GM23248 (cell line): ENCODE data around the gene TSEN15. TPM values are rescaled to one million over a fixed set of nuclear protein-coding genes. Genes with fewer than 3 reads are reported as not detected.

Experiments
- DNase-seq: peaks from one replicate; pipeline ENCODE4 v3.0.0-alpha.2; 2015
- H2AFZ ChIP-seq: fragments of 200-600 bp; sonication (generic); 2 replicates; pipeline ENCODE4 v1.6.1; 2016; ENCODE audit warnings: antibody characterized with exemption
- H3F3A ChIP-seq: fragments of 200-600 bp; sonication (generic); 2 replicates; pipeline ENCODE4 v1.6.1; 2016; ENCODE audit warnings: mild to moderate bottlenecking, antibody characterized with exemption, mixed run types; ENCODE audit not compliant: insufficient read depth
- H3K27ac ChIP-seq: fragments of 200-600 bp; sonication (generic); 2 replicates; pipeline ENCODE4 v1.5.1; 2016; ENCODE audit warnings: mild to moderate bottlenecking
- H3K27me3 ChIP-seq: fragments of 200-600 bp; sonication (generic); replicated peaks from 2 replicates; pipeline ENCODE4 v1.6.1; 2016; ENCODE audit warnings: mild to moderate bottlenecking; ENCODE audit not compliant: insufficient read depth
- H3K36me3 ChIP-seq: fragments of 200-600 bp; sonication (generic); 2 replicates; pipeline ENCODE4 v1.6.1; 2016; ENCODE audit warnings: low read depth, mild to moderate bottlenecking
- H3K4me1 ChIP-seq: fragments of 200-600 bp; sonication (generic); 2 replicates; pipeline ENCODE4 v1.6.1; 2016; ENCODE audit warnings: mild to moderate bottlenecking; ENCODE audit not compliant: insufficient read depth
- H3K4me2 ChIP-seq: fragments of 200-600 bp; sonication (generic); one replicate; pipeline ENCODE4 v1.6.1; 2016; ENCODE audit warnings: mild to moderate bottlenecking; ENCODE audit not compliant: unreplicated experiment
- H3K4me3 ChIP-seq: fragments of 200-600 bp; sonication (generic); 2 replicates; pipeline ENCODE4 v1.5.1; 2016; ENCODE audit warnings: mild to moderate bottlenecking
- H3K79me2 ChIP-seq: fragments of 200-600 bp; sonication (generic); 2 replicates; pipeline ENCODE4 v1.6.1; 2016; ENCODE audit warnings: mild to moderate bottlenecking; ENCODE audit not compliant: insufficient read depth
- H3K9ac ChIP-seq: fragments of 200-600 bp; sonication (generic); 2 replicates; pipeline ENCODE4 v1.6.1; 2016; ENCODE audit warnings: mild to moderate bottlenecking
- H3K9me2 ChIP-seq: fragments of 200-600 bp; sonication (generic); 2 replicates; pipeline ENCODE4 v1.6.1; 2016; ENCODE audit warnings: mixed run types, mild to moderate bottlenecking, moderate library complexity; ENCODE audit not compliant: insufficient read depth
- H3K9me3 ChIP-seq: fragments of 200-600 bp; sonication (generic); one replicate; pipeline ENCODE4 v1.6.1; 2017; ENCODE audit warnings: low read depth
- H4K20me1 ChIP-seq: fragments of 200-600 bp; sonication (generic); 2 replicates; pipeline ENCODE4 v1.6.0; 2016; ENCODE audit not compliant: insufficient read depth
- EZH2 ChIP-seq: fragments of 200-600 bp; sonication (generic); IDR thresholded peaks from 2 replicates; pipeline ENCODE4 v1.6.1; 2018; ENCODE audit warnings: antibody characterized with exemption, mild to moderate bottlenecking; ENCODE audit not compliant: insufficient read depth, poor library complexity, severe bottlenecking
- EZH2phosphoT487 ChIP-seq: fragments of 200-600 bp; sonication (generic); IDR thresholded peaks from 2 replicates; pipeline ENCODE4 v1.6.1; 2018; ENCODE audit warnings: antibody characterized with exemption, moderate library complexity, mild to moderate bottlenecking, low read depth; ENCODE audit not compliant: insufficient read depth
- WGBS, 2 experiments: methylation state at CpG; one replicate each; pipeline ENCODE4 v1.1.6; 2015 to 2017; ENCODE audit warnings: low lambda C conversion rate in 2 of 2, low coverage in 1 of 2; ENCODE audit errors: missing lambda C conversion rate in 2 of 2; 5-methylcytosine and 5-hydroxymethylcytosine counted together
- in situ Hi-C: fragments of 300-500 bp; cut with MboI; formaldehyde crosslinking; loops from 2 replicates; pipeline ENCODE4 v1.15.0; 2020
- polyA plus RNA-seq: library from polyadenylated mRNA; unstranded; fragments of >200 nt; fragmentation: Nextera tagmentation; extraction: Ambion mirVana; gene quantifications from 2 replicates; pipeline ENCODE4 v1.2.1, GENCODE V29; 2016
- total RNA-seq: library from RNA; depleted of rRNA; stranded (reverse); fragments of >200 nt; shearing (Covaris generic); gene quantifications from 2 replicates; pipeline ENCODE4 v1.2.3, GENCODE V29; 2014

The TSEN15 gene
- total and polyA plus RNA-seq, 2 experiments from 2014 or later, result 52.0 to 81.9 TPM

DNA sequence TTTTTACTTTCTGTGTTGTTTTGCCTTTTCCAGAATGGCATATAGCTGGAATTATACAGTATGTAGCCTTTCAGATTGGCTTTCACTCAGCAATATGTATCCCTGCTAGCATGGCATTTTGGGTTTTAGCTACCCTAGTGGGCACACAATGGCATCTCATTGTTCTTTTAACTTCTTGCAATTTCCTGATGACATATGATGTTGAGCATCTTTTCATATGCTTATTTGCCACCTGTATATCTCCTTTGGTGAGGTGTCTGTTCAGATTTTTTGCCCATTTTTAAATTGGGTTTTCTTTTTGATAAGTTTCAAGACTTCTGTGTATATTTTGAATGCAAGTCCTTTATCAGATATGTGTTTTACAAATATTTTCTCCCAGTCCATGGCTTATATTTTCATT lies 14.0 kb downstream of the TSEN15 start:
- no peak for DNase-seq
- Histone ChIP-seq H2AFZ (no peak overlapping the region), H3K79me2 (peaks cover 37% of the 10 kb centered on the region), H3K9me2 (no peaks in the 10 kb centered on the region; the same call in 1 of the 2 replicates), H3K36me3 (no peaks in the 10 kb centered on the region), H3K4me2 (no peak overlapping the region), H3K27ac (no peak overlapping the region), H3K4me1 (peaks cover 40% of the 10 kb centered on the region), H3K4me3 (no peak overlapping the region), H3F3A (peaks cover 24% of the 10 kb centered on the region; the same call in 1 of the 2 replicates), H3K9ac (no peak overlapping the region), H4K20me1 (no peaks in the 10 kb centered on the region), H3K27me3 (no peaks in the 10 kb centered on the region), H3K9me3 (no peaks in the 10 kb centered on the region)
- in situ Hi-C loops, result no loop called here
- no peak for TF ChIP-seq EZH2
- no peak for TF ChIP-seq EZH2phosphoT487

DNA sequence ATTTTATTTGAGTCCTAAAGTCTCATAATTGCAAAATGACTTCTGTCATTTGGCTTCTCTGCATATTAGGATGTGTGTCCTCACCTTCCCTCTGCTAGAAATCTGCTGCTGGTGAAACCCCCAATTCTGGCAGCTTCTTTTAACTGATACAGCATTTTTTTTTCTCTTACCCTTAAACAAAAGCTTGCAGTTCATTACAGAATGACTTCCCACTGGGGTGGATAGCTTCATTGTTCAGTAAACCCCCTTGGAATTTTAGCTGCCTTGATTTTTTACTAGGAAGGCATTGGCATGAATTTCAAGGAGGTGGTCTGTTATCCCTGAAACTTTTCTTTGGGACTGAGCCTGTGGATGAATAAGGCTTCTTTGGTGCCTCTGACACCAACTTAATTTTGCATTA lies 16.8 kb downstream of the TSEN15 start:
- Histone ChIP-seq H3K27ac (no peak overlapping the region), H3K9me2 (no peaks in the 10 kb centered on the region; the same call in 1 of the 2 replicates), H3K4me1 (peaks cover 22% of the 10 kb centered on the region), H3F3A (peaks cover 14% of the 10 kb centered on the region; the same call in 1 of the 2 replicates), H2AFZ (no peak overlapping the region), H3K4me2 (no peak overlapping the region), H3K79me2 (peaks cover 20% of the 10 kb centered on the region), H3K9me3 (no peaks in the 10 kb centered on the region), H3K4me3 (no peak overlapping the region), H4K20me1 (no peaks in the 10 kb centered on the region), H3K27me3 (no peaks in the 10 kb centered on the region), H3K9ac (no peak overlapping the region), H3K36me3 (peaks cover 15% of the 10 kb centered on the region)
- in situ Hi-C loops, result no loop called here
- DNase-seq, result no peak
- TF ChIP-seq EZH2, result no peak
- TF ChIP-seq EZH2phosphoT487, result no peak

DNA sequence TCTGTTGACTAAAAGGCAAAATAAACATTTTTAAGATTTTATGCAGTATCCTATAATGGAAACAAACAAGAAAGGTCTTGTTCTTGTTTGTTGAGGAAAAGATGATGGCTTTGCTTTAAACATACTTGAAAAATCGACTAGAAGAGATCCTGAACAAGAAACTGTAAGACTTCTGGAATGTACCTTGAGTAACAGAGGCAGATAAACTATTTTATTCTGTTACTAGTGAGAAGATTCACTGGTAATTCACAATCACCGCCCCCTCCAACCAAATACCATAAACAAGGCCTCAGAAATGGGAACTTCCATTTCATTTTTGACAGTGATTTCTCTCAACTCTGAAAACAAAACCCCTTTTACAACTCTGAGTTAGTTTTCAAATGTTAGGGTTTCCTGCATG lies 18.1 kb downstream of the TSEN15 start:
- no peaks in the 10 kb centered on the region; the same call in 1 of the 2 replicates for H3K9me2 ChIP-seq
- TF ChIP-seq EZH2, result no peak
- no peak for TF ChIP-seq EZH2phosphoT487
- peaks cover 17% of the 10 kb centered on the region; the same call in 1 of the 2 replicates for H3F3A ChIP-seq
- no peak overlapping the region for H3K9ac ChIP-seq
- peaks cover 11% of the 10 kb centered on the region; the same call in 1 of the 2 replicates for H3K79me2 ChIP-seq
- WGBS, 2 experiments, result 61 to 64% methylated on average over 2 of the region's 2 CpGs
- DNase-seq, result peak; percentile 51
- no peaks in the 10 kb centered on the region for H3K27me3 ChIP-seq
- H2AFZ ChIP-seq, result 0 out of 2 replicates have a peak overlapping the region, but pooled peaks have one; percentile 14
- in situ Hi-C loops, result no loop called here
- H3K4me2 ChIP-seq, result peak overlapping the region; percentile 7
- peaks cover 15% of the 10 kb centered on the region for H3K36me3 ChIP-seq
- peaks cover 21% of the 10 kb centered on the region for H3K4me1 ChIP-seq
- no peaks in the 10 kb centered on the region for H3K9me3 ChIP-seq
- no peak overlapping the region for H3K4me3 ChIP-seq
- no peak overlapping the region for H3K27ac ChIP-seq
- no peaks in the 10 kb centered on the region for H4K20me1 ChIP-seq

DNA sequence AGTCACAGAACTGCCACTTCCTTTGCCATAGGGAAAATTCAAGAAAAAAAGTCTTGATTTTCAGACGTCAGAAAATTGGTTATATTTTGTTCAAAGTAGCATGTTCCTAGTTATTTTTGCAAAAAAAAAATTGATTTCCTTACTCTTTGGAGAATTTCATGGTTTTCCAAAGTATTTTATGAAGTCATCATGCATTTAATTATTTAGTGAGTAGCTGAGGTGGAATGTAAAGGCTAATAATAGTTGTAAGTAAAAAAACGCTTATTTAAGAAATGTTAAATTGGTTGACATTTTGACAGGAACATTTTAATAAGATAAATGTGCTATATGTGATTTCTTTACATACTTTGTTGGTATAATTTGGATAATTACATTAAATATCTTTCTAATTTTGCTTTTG lies 20.8 kb downstream of the TSEN15 start:
- no peaks in the 10 kb centered on the region for H3K27me3 ChIP-seq

DNA sequence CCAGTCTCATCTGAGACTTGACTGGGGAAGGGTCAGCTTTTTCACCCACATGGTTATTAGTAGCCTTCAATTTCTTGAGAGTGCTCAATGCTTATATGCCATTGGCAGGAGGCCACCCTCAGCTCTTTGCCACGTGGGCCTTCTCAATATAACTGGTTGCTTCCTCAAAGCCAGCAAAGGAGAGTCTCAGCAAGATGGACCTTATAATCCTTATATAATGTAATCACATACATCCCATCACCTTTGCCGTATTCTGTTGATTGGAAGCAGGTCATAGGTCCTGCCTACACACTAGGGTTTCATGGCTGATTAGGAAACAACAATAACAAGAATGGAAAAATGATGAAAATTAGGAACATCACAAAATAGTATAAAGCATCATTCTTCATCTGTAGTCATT lies 22.9 kb downstream of the TSEN15 start:
- H3K4me3 ChIP-seq, result no peak overlapping the region
- H2AFZ ChIP-seq, result no peak overlapping the region
- H3K36me3 ChIP-seq, result peaks cover 15% of the 10 kb centered on the region
- no peaks in the 10 kb centered on the region for H4K20me1 ChIP-seq
- no peaks in the 10 kb centered on the region for H3K9me2 ChIP-seq
- no peak for TF ChIP-seq EZH2phosphoT487
- TF ChIP-seq EZH2, result no peak
- H3K27ac ChIP-seq, result no peak overlapping the region
- no peak overlapping the region for H3K9ac ChIP-seq
- peaks cover 22% of the 10 kb centered on the region for H3K4me1 ChIP-seq
- no peak overlapping the region for H3K4me2 ChIP-seq
- DNase-seq, result no peak
- H3K27me3 ChIP-seq, result no peaks in the 10 kb centered on the region
- H3K9me3 ChIP-seq, result no peaks in the 10 kb centered on the region
- WGBS, 2 experiments, result 83% methylated on average over 2 of the region's 2 CpGs
- in situ Hi-C loops, result no loop called here
- 0 out of 2 replicates have a peak, but pooled peaks cover 7% of the 10 kb centered on the region for H3K79me2 ChIP-seq
- H3F3A ChIP-seq, result peaks cover 20% of the 10 kb centered on the region; the same call in 1 of the 2 replicates

More for the DNA sequence above, 20.8 kb downstream of the TSEN15 start:
- peaks cover 15% of the 10 kb centered on the region for H3K36me3 ChIP-seq
- no peak for DNase-seq
- H3K4me1 ChIP-seq, result peaks cover 24% of the 10 kb centered on the region
- peaks cover 11% of the 10 kb centered on the region; the same call in 1 of the 2 replicates for H3K79me2 ChIP-seq
- no peaks in the 10 kb centered on the region for H3K9me3 ChIP-seq
- no peak for TF ChIP-seq EZH2
- no peak for TF ChIP-seq EZH2phosphoT487
- no peaks in the 10 kb centered on the region for H4K20me1 ChIP-seq
- H3K9ac ChIP-seq, result no peak overlapping the region
- no peak overlapping the region for H3K4me3 ChIP-seq
- H3K9me2 ChIP-seq, result no peaks in the 10 kb centered on the region
- H3K27ac ChIP-seq, result no peak overlapping the region
- no peak overlapping the region for H3K4me2 ChIP-seq
- in situ Hi-C loops, result no loop called here
- H3F3A ChIP-seq, result peaks cover 24% of the 10 kb centered on the region; the same call in 1 of the 2 replicates
- WGBS, 2 experiments, result 83 to 88% methylated on average over 2 of the region's 2 CpGs
- no peak overlapping the region for H2AFZ ChIP-seq
